NCI-H748 (cell line): Measurements from ENCODE around the gene NCOA3.

Experiments used
- DNase-seq: peaks from one replicate; lab custom pipeline; 2025; ENCODE audit not compliant: unreplicated experiment; lab: John Stamatoyannopoulos, UW

NCOA3 gene

DNA sequence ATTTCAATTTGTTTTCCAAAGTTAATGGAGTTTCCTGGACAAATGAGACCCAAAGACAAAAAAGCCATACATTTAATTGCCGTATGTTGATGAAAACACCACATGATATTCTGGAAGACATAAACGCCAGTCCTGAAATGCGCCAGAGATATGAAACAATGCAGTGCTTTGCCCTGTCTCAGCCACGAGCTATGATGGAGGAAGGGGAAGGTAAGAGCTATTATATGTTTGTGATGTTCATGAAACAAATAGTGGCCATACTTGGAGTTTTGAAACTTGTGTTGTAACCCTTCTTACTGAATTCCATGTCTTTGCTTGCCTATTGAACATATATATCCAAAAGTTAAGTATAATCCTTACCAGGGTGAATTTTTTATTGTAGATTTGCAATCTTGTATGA, 125.9 kb downstream of the NCOA3 start:
- DNase-seq = no peak

DNA sequence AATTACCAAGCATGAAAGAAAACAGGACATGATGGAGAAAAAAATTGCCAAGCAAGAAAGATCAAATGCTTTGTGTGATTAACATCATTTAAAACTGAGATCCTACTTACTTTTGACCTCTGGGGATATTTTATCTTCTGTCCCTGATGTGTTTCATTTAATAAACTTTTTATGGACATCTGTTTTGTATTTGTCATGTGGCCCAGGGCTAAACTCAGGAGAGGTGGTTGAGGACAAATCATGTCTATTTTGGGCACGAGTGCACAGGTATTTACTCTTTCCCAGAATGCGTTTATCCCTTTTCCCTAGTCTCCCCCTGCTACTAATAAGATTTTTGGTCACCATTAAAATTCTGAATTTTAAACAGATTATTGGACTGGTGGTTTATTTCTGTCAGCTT, 128.2 kb downstream of the NCOA3 start:
- DNase-seq = no peak

DNA sequence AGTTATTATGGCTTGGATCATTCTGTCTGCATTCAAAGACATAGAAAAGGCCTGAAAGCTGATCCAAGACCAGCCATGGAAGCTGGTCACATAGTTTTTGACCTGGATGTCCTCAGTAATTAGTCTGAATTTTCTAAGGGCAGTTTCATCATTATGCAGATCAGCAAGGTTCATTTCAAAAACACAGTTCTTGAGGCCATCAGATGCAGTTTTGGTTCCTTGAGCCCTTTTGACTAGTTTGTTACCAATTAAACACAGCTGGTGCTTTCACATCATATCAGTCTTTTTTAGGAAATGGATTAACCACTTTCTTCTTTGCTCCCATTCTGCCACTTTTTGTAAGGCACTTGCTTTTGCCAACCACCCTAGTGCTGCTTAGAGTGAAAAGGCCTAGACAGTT, 129.4 kb downstream of the NCOA3 start:
- DNase-seq = no peak

DNA sequence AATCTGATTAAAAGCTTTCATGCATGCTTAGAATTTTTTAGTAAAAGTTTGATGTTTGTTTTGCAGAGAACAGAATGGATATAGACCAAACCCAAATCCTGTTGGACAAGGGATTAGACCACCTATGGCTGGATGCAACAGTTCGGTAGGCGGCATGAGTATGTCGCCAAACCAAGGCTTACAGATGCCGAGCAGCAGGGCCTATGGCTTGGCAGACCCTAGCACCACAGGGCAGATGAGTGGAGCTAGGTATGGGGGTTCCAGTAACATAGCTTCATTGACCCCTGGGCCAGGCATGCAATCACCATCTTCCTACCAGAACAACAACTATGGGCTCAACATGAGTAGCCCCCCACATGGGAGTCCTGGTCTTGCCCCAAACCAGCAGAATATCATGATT, 133.6 kb downstream of the NCOA3 start:
- no peak for DNase-seq

DNA sequence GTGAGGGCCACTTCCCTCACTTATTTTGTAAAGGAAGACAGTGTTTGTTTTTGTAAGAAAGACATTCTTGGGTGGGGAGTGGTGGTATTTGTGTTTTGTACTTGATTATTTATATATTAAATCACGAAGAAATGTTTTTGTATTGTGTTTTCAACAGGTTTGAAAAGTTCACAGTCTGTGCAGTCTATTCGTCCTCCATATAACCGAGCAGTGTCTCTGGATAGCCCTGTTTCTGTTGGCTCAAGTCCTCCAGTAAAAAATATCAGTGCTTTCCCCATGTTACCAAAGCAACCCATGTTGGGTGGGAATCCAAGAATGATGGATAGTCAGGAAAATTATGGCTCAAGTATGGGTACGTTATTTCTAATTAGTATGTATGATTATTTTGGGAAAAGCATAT, 137.2 kb downstream of the NCOA3 start:
- DNase-seq = no peak

DNA sequence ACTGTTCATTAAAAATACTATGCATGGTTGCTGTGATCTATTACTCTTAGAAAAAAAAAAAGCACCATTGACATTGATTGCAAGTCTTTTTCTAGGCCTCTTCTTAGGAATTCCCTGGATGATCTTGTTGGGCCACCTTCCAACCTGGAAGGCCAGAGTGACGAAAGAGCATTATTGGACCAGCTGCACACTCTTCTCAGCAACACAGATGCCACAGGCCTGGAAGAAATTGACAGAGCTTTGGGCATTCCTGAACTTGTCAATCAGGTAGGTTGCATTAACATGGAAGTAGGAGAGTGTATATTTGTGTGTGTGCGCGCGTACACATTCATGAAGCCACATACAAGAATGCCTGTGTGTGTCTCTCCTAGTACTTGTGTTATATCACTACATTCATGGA, 140.4 kb downstream of the NCOA3 start:
- no peak for DNase-seq

DNA sequence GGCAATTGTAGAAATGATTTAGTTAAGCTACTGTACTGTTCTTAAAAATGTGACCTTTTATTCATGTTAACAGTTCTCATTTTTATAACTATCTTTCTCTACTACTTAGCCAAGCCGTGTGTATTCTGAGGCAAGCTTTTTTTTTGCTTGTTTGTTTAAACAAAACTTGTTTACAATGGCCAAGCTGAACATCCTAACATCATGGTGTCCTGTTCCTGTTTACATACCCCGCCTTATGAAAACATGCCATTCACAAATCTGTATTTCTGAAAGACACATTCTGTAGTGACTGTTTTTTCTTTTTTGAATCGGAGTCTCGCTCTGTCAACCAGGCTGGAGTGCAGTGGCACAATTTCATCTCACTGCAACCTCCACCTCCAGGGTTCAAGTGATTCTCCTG, 140.9 kb downstream of the NCOA3 start:
- peak; percentile 29 for DNase-seq

DNA sequence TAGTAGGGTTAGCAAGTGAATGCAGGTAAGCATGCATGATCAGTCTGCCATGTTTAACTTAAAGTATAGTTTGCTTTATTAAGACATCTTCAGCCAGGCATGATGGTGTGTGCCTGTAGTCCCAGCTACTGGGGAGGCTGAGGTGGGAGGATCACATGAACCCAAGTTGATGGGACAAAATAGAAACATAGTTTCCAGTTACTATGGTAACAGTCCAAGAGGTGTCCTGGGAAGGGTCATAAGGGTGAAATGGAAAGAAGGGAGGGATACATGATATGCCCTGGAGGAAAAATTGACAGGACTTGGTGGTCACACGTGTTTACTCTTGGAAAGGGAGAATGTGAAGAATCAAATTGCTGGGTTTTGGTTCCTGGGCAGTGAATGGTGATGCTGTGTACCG, 143.9 kb downstream of the NCOA3 start:
- no peak for DNase-seq

DNA sequence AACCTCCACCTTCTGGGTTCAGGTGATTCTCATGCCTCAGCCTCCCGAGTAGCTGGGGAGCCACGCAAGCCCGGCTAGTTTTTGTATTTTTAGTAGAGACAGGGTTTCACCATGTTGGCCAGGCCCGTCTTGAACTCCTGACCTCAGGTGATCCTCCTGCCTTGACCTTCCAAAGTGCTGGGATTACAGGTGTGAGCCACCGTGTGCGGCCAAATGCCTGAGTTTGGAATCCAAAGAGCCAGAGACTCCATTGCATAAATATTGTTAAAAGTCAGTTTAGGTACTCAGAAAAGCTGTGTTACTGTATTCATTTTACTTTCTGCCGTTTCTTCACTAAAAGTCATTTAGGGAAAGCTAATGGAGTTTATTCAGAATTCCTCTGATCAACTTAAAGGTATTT, 146.3 kb downstream of the NCOA3 start:
- DNase-seq = no peak

DNA sequence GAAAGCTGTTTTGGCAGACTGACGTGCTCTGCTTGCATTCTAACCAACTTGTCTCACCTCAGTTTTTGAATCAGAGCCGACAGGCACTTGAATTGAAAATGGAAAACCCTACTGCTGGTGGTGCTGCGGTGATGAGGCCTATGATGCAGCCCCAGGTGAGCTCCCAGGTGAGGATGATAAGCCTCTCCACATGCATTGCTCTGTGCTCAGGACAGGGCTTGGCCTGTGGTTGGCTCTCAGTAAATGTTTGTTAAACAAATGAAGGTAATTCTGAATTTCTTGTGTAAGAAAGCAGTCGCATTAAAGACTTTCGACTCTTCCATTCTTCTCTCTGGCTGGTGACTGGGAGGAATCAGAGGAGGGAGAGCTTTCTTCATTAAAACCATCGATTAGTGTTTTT, 147.3 kb downstream of the NCOA3 start:
- DNase-seq = no peak

DNA sequence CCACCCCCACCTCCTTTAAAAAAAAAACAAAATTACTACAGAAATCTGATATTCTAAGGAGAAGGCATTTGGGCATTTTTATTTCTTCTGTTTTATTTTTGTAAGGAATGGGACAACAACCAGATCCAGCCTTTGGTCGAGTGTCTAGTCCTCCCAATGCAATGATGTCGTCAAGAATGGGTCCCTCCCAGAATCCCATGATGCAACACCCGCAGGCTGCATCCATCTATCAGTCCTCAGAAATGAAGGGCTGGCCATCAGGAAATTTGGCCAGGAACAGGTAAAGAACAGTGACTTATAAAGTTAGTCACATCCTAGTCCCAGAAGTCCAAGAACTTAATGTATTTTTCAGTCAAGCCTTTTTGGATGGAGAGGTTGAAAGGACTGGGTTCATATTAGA, 150.6 kb downstream of the NCOA3 start:
- no peak for DNase-seq

DNA sequence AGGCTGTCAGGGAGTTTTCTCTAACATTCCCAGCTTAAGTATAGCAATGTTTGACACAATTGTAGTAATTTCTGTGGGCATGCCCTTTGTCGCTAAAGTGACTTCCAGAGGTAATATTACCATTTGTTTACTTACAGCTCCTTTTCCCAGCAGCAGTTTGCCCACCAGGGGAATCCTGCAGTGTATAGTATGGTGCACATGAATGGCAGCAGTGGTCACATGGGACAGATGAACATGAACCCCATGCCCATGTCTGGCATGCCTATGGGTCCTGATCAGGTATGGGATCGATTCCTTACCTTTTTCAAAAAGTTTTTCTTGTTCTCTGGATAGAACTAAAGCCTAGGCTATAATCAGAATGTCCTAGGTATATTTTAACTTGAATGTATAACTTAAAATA, 151.1 kb downstream of the NCOA3 start:
- no peak for DNase-seq

DNA sequence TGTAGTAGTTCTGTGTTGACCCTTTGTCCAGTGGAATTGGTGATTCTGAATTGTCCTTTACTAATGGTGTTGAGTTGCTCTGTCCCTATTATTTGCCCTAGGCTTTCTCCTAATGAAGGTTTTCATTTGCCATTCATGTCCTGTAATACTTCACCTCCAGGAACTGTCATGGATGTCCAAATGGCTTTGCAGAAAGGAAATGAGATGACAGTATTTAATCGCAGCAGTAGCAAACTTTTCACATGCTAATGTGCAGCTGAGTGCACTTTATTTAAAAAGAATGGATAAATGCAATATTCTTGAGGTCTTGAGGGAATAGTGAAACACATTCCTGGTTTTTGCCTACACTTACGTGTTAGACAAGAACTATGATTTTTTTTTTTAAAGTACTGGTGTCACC, 152.2 kb downstream of the NCOA3 start:
- no peak for DNase-seq

DNA sequence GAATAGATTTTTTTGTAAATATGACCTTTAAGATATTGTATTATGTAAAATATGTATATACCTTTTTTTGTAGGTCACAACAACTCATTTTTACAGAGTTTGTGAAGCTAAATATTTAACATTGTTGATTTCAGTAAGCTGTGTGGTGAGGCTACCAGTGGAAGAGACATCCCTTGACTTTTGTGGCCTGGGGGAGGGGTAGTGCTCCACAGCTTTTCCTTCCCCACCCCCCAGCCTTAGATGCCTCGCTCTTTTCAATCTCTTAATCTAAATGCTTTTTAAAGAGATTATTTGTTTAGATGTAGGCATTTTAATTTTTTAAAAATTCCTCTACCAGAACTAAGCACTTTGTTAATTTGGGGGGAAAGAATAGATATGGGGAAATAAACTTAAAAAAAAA, 152.7 kb downstream of the NCOA3 start:
- no peak for DNase-seq

DNA sequence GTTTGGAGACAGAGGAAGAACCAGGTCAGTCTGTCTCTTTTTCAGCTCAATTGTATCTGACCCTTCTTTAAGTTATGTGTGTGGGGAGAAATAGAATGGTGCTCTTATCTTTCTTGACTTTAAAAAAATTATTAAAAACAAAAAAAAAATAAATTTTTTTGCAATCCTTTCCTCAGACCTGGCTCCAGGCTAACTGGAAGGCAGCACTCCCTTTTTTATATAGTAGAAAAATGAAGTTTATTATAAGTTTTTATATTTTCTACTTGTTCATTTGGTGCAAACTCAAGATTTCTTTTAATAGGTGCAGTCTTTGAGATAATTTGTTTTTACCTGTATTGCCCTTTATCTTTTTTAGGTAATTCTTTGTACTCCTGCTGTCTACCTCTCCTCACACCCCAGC, 153.9 kb downstream of the NCOA3 start:
- no peak for DNase-seq

DNA sequence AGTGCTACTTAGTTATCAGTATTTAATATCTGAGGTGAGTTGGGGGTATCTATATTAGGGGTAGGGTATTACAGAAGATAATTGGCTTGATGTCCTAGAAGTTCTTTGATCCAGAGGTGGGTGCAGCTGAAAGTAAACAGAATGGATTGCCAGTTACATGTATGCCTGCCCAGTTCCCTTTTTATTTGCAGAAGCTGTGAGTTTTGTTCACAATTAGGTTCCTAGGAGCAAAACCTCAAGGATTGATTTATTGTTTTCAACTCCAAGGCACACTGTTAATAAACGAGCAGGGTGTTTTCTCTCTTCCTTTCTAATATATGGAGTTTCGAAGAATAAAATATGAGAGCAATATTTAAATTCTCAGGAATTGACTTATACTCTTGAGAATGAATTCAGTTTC, 154.6 kb downstream of the NCOA3 start:
- no peak for DNase-seq

DNA sequence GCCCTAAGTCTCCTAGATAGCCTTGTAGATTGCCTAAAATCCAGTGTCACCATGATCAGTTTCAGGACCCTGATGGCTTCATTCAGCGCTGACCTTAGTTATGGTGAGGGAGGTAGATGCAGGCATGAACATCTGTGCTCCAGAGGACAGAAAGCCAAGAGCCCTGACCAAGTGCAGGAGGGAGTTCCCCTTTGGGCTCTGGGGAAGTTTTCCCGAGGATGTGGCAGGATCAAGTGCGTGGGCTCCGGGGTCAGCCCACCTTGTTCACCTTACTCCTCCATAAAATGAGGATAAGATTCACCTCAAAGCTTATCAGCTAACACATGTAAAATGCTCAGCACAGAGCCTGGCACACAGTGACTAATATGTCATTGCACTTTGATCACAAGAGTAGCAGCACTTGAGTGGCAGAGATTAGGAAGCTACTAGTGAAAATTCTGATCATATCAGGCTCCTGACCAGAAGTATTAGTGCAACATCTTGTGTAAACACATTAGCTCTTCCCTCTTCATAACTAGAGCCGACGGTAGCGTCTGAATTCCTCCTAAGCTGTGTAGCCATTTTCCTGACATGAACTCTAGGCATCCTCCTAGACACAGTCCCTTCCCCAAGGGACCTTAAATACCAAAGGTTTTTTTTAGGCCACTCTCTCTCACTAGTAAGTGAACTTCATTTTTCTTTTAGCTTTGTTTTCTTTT, 158.4 kb downstream of the NCOA3 start:
- no peak for DNase-seq

DNA sequence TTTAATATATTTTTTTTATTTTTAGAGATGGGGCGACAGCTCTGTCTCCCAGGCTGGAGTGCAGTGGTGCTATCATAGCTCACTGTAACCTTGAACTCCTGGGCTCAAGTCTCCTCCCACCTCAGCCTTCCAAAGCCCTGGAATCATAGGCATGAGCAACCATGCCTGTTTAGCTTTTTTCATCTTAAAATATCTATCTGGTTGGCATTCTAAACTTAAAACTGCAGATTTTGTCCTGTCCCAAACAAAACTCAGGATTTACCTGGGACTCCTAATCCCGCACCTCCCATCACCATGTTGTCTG, 158.9 kb downstream of the NCOA3 start:
- no peak for DNase-seq

DNA sequence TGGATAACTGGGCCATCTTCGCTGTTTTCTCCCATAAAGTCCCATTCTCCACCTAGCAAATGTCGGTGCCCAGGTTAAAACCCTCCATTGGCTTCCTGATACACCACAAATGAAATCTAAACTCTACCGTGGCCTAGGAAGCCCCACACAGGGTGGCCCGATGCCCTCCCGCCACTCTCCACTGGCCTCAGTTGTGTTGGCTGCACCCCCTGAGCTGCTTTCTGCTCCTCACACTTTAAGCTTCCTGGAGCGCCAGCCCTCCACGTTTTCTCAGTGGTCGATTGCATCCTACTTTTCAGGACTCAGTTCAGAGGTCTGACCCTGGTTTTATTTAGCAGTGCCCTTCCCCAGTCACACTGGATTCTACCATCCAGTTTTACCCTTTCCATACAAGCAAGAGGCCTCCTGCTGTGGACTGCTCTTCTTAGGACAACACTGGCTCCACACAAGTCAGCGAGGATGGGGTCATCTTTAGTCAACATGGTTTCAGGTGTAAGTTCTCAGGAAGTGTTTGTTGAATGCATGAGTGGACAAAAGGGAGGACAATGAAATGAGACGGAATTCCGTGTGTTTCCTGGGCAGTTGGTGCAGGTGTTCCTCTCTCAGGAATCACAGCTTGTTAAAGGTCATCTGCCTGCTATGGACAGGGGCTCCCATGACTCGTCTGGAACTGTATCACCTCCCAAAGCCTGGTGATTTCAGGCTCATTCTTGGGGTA, 159.5 kb downstream of the NCOA3 start:
- no peak for DNase-seq

DNA sequence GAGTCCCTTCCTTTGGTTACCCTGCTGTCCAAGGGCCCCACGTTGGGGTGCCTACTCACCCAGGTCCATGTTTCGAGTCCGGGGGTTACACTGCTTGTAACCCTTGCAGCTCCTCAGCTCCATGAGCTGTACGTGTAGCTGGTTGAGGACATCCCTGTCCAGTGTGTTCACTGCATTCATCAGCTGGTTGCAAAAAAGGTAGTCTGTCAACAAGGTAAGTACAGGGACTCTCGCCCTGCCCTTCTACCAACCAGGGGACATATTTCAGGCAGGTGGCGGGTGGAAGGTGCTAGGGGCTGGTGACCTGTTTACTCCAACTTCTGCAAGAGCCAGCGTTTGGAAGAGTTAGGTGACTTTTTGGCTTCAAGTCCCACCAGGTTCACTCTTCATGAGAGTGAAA, 160.0 kb downstream of the NCOA3 start:
- DNase-seq = no peak

DNA sequence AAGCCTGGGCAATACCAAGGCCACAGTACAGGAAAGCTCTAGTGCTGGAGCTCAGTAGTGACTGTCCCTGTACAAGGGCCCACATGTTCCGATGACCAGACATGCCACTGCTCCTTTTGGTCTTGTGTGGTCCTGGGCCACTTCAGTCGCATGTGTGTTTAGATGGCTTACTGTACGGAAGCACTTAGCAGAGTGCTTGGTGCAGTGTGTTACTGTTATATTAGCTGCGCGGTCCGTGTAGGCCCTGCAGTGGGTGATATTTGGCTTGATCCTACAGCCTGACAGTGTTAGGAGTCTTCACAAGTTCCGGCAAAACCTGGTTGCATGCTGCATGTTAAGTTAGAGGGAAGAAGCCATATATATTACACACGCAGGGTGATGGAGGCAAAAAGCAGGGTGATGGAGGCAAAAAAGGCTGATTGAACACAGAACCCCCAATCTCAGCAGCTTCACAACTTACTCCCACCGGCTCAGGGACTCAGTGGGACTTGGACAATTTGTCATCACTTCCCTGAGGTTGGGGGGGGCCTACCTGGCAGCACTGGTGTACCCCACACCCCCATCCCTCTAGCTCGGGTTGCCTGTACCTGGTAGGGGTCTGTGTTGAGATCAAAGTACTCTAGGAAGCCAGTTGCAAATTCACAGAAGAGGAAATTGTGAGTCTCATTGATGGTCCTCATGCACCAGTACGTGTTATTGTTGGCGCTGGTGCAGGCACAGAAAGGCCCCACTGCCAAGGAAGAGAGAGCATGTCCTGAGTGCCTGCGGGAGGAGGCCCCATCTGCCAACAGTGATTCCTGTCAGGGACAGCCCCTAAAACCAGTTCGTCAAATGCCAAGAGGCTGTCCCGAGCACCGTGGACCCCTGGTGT, 161.0 kb downstream of the NCOA3 start:
- no peak for DNase-seq

DNA sequence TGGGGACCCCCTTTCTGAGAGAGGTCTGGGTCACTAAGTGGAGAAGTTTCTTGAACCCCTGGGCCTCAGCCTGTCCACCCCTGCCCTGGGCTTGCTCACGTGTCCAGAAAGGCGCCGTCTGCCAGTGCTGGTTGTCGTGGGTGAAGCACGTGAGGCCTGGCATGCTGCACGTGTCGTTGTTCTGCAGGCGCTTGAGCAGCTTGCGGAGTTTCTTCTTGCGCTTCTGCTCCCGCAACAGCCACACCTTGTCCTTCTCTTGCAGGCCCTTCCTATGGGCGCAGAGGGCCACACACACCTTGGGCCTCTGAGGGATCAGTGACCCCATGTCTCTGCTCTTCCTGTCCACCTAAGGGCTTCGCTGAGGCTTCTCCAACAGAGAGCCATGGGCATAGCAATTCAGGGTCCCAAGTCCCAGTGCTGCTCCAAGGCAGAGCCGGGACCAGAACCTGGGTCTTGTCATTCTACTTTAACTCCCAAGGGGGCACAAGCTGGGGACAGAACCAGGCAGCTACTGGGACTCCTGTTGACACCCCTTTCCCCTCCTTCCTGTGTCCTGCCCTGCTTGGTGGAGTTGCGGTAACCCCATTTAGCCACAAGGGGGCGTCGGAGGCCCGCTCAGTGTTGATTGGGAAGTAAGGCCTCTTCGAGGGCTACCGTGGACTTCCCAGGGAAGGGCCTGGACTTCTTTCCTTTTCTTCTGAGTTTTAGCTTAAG, 161.8 kb downstream of the NCOA3 start:
- DNase-seq = peak; percentile 50
